Lower lobe of right lung (tissue), 2 donors: ENCODE results near the gene WWC1. TPM values are rescaled to one million over a fixed set of nuclear protein-coding genes. Genes with fewer than 3 reads are reported as not detected.
A peak's percentile ranks its signal among the peaks of the same experiment; 100 is the strongest.
"Not testable (repeated sequence)": the region's sequence is repeated elsewhere in the genome, so short reads cannot be mapped to it uniquely, and the experiment has no call there.

ENCODE experiments used
- ATAC-seq, 2 donors: fragments of 200-7000 bp; cut with Tn5 transposase; one replicate each; pipeline ENCODE4 v1.9.1; 2020 to 2022; ENCODE audit warnings: mild to moderate bottlenecking in 2 of 2, moderate library complexity in 2 of 2
- DNase-seq: peaks from one replicate; pipeline ENCODE4 v3.0.0-alpha.2; 2020
- H3K27ac ChIP-seq: fragments of 200-600 bp; one replicate; pipeline ENCODE4 v1.8.0; 2022
- H3K27me3 ChIP-seq: fragments of 200-600 bp; one replicate; pipeline ENCODE4 v1.8.0; 2022; ENCODE audit warnings: low read depth
- H3K36me3 ChIP-seq: fragments of 200-600 bp; one replicate; pipeline ENCODE4 v1.8.0; 2022; ENCODE audit warnings: mild to moderate bottlenecking
- H3K4me1 ChIP-seq: fragments of 200-600 bp; one replicate; pipeline ENCODE4 v1.8.0; 2022
- H3K4me3 ChIP-seq: fragments of 200-600 bp; one replicate; pipeline ENCODE4 v1.8.0; 2022; ENCODE audit warnings: mild to moderate bottlenecking
- H3K9me3 ChIP-seq: fragments of 200-600 bp; one replicate; pipeline ENCODE4 v1.8.0; 2022
- CTCF ChIP-seq: fragments of 200-600 bp; IDR thresholded peaks from one replicate; pipeline ENCODE4 v1.8.0; 2022; ENCODE audit warnings: antibody characterized with exemption, mild to moderate bottlenecking
- intact Hi-C: fragments of 100-400 bp; cut with DNase I; formaldehyde crosslinking; loops from one replicate; pipeline ENCODE4 v1.11.0; 2022
- total RNA-seq: library from RNA; stranded (reverse); fragmentation: NEBNext Ultra II Directional; extraction: Animal tissue kit (Norgen Biotek cat#: 25700); gene quantifications from one replicate; pipeline ENCODE4 v1.2.1, GENCODE V29; 2021
- donor health status: DM: no; HTN: yes; CAD: no; lungs with severe emphysema.

The WWC1 gene
- total RNA-seq, 1 donor from 2014 or later = 61.9 TPM

GRCh38 chr5:168339109-168339771 lies 47.8 kb downstream of the WWC1 start:
- Histone ChIP-seq H3K27me3 (no peaks in the 10 kb centered on the region), H3K27ac (peak overlapping the region; percentile 36), H3K4me3 (no peak overlapping the region), H3K36me3 (no peaks in the 10 kb centered on the region), H3K9me3 (no peaks in the 10 kb centered on the region), H3K4me1 (peaks cover 5% of the 10 kb centered on the region)
- TF ChIP-seq CTCF = no peak
- DNase-seq (no peak), ATAC-seq (peak; percentile 14 to 28)
- intact Hi-C loops = no loop called here

- H3K9me3 ChIP-seq, H3K27ac ChIP-seq, H3K36me3 ChIP-seq, H3K4me1 ChIP-seq, H3K27me3 ChIP-seq, DNase-seq, H3K4me3 ChIP-seq, intact Hi-C loops, ATAC-seq: not testable (repeated sequence)
Observed at GRCh38 chr5:168339772-168340140, 48.3 kb downstream of the WWC1 start.

GRCh38 chr5:168340487-168340886 lies 49.0 kb downstream of the WWC1 start:
- Histone ChIP-seq H3K27ac (no peak overlapping the region), H3K27me3 (no peaks in the 10 kb centered on the region), H3K9me3 (no peaks in the 10 kb centered on the region), H3K4me3 (no peak overlapping the region), H3K4me1 (no peaks in the 10 kb centered on the region), H3K36me3 (no peaks in the 10 kb centered on the region)
- intact Hi-C loops = no loop called here
- ATAC-seq = no peak
- no peak for TF ChIP-seq CTCF
- no peak for DNase-seq

- no peaks in the 10 kb centered on the region for H3K27me3 ChIP-seq
- ATAC-seq (no peak), DNase-seq (no peak)
- no peak for TF ChIP-seq CTCF
- intact Hi-C loops = no loop called here
- peaks cover 3% of the 10 kb centered on the region for H3K4me1 ChIP-seq
- H3K27ac ChIP-seq = no peak overlapping the region
- H3K9me3 ChIP-seq = no peaks in the 10 kb centered on the region
- no peaks in the 10 kb centered on the region for H3K36me3 ChIP-seq
- no peak overlapping the region for H3K4me3 ChIP-seq
Observed at GRCh38 chr5:168341178-168341577, 49.7 kb downstream of the WWC1 start.

GRCh38 chr5:168342151-168342825 lies 50.8 kb downstream of the WWC1 start:
- DNase-seq = no peak
- Histone ChIP-seq H3K36me3 (no peaks in the 10 kb centered on the region), H3K27me3 (no peaks in the 10 kb centered on the region), H3K27ac (no peak overlapping the region), H3K4me3 (no peak overlapping the region), H3K4me1 (peaks cover 10% of the 10 kb centered on the region), H3K9me3 (no peaks in the 10 kb centered on the region)
- intact Hi-C loops = no loop called here
- TF ChIP-seq CTCF = no peak
- ATAC-seq = no peak

GRCh38 chr5:168342985-168343384 lies 51.5 kb downstream of the WWC1 start:
- intact Hi-C loops = no loop called here
- H3K4me3 ChIP-seq = no peak overlapping the region
- H3K27ac ChIP-seq = no peak overlapping the region
- H3K9me3 ChIP-seq = no peaks in the 10 kb centered on the region
- DNase-seq = no peak
- no peak for TF ChIP-seq CTCF
- peaks cover 10% of the 10 kb centered on the region for H3K4me1 ChIP-seq
- ATAC-seq = no peak
- H3K27me3 ChIP-seq = no peaks in the 10 kb centered on the region
- H3K36me3 ChIP-seq = no peaks in the 10 kb centered on the region
